ENCODE results near the gene SNX32.

DNA sequence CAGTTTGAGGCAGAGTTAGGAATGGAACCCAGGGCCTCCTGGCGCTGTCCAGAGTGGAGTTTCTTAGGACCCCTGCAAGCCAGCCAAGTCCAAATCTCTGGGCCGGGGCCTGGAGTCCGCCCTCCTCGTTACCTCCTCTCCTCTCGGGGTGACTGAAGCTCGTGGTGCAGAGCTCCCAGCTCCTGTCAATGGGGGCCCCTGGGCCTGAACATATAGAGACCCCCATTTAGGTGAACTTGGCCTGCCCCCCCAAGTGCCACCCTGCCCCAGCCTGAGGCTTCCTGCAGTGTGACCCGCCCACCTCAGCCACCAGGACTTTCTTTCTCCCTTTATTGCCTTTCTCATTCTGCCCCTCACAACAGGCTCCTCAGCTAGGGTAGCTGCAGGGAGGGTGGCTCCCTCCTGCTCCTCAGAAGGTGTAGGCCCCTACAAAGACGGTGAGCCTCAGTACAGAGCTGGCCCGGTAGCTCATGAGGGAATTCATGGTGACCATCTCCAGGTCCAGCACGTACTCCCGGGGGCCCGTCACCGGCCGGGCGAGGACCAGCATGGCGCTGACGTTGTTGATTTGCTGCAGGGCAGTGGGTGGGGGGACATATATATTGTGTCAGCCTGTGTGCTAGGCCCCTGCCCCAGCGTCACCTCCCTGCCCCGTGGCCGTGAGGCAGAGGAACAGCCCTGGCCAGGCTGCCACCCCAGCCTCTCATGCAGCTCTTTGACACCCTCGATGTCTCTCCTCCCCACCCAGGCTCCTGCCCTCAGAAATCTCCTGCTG, 32.9 kb downstream of the SNX32 start:
- TF ChIP-seq CTCF (IDR thresholded peaks at IDR 0.05) = no peak
- no peak for TF ChIP-seq POLR2A (IDR thresholded peaks at IDR 0.05)

Measured in lower leg skin (tissue), 3 donors.